ENCODE results near the gene LRRC8C. TPM values are rescaled to one million over a fixed set of nuclear protein-coding genes. Genes with fewer than 3 reads are reported as not detected.

Gene LRRC8C
- total RNA-seq, 1 donor from 2014 or later: 2.3 TPM

- Histone ChIP-seq H3K9me3 (ENCODE audit: insufficient read depth, low read depth, low read length) (no peaks in the 10 kb centered on the region), H3K36me3 (ENCODE audit: insufficient read depth, low read length) (no peaks in the 10 kb centered on the region), H3K9ac (ENCODE audit: low read length) (no peak overlapping the region), H3K27ac (ENCODE audit: low read depth, low read length) (no peak overlapping the region), H2AFZ (ENCODE audit: low read depth, low read length) (no peak overlapping the region), H3K4me1 (ENCODE audit: insufficient read depth, low read length) (no peaks in the 10 kb centered on the region), H3K4me2 (ENCODE audit: low read length) (no peak overlapping the region), H3K4me3 (ENCODE audit: insufficient read depth, low read depth, low read length) (no peak overlapping the region), H3K79me2 (ENCODE audit: insufficient read depth, low read length) (no peaks in the 10 kb centered on the region), H3K27me3 (ENCODE audit: insufficient read depth, low read length) (no peaks in the 10 kb centered on the region), H4K20me1 (ENCODE audit: insufficient read depth, low read length) (no peaks in the 10 kb centered on the region)
- H3K27ac Mint-ChIP-seq (ENCODE audit: unreplicated experiment): no peak overlapping the region
- DNase-seq (ENCODE audit: low read depth): no peak
- H3K27me3 Mint-ChIP-seq (ENCODE audit: low read depth, unreplicated experiment): no peaks in the 10 kb centered on the region
- no peak overlapping the region for H3K4me3 Mint-ChIP-seq (ENCODE audit: unreplicated experiment)
- H3K4me1 Mint-ChIP-seq (ENCODE audit: low read depth, unreplicated experiment): peaks cover 15% of the 10 kb centered on the region
- no peak for FAIRE-seq
- H3K9me3 Mint-ChIP-seq (ENCODE audit: unreplicated experiment): no peaks in the 10 kb centered on the region
- peaks cover 3% of the 10 kb centered on the region for H3K36me3 Mint-ChIP-seq (ENCODE audit: low read depth, unreplicated experiment)
- TF ChIP-seq EZH2 (IDR thresholded peaks at IDR 0.05; ENCODE audit: insufficient read depth, low read length) (no peak), CTCF (IDR thresholded peaks at IDR 0.05; ENCODE audit: insufficient read depth, low read depth, low read length) (no peak)
Observed at GRCh38 chr1:89689234-89689633, 56.3 kb downstream of the LRRC8C start.

- FAIRE-seq: no peak
- no peak overlapping the region for H3K9ac ChIP-seq (ENCODE audit: low read length)
- H3K27ac ChIP-seq (ENCODE audit: low read depth, low read length): no peak overlapping the region
- Mint-ChIP-seq H3K36me3 (ENCODE audit: low read depth, unreplicated experiment) (peaks cover 3% of the 10 kb centered on the region), H3K27me3 (ENCODE audit: low read depth, unreplicated experiment) (no peaks in the 10 kb centered on the region), H3K4me3 (ENCODE audit: unreplicated experiment) (no peak overlapping the region), H3K4me1 (ENCODE audit: low read depth, unreplicated experiment) (peaks cover 11% of the 10 kb centered on the region), H3K9me3 (ENCODE audit: unreplicated experiment) (no peaks in the 10 kb centered on the region), H3K27ac (ENCODE audit: unreplicated experiment) (no peak overlapping the region)
- no peaks in the 10 kb centered on the region for H3K4me1 ChIP-seq (ENCODE audit: insufficient read depth, low read length)
- H2AFZ ChIP-seq (ENCODE audit: low read depth, low read length): no peak overlapping the region
- DNase-seq (ENCODE audit: low read depth): no peak
- no peaks in the 10 kb centered on the region for H3K9me3 ChIP-seq (ENCODE audit: insufficient read depth, low read depth, low read length)
- H3K4me2 ChIP-seq (ENCODE audit: low read length): no peak overlapping the region
- H3K79me2 ChIP-seq (ENCODE audit: insufficient read depth, low read length): no peaks in the 10 kb centered on the region
- H3K27me3 ChIP-seq (ENCODE audit: insufficient read depth, low read length): no peaks in the 10 kb centered on the region
- no peak overlapping the region for H3K4me3 ChIP-seq (ENCODE audit: insufficient read depth, low read depth, low read length)
- H4K20me1 ChIP-seq (ENCODE audit: insufficient read depth, low read length): no peaks in the 10 kb centered on the region
- H3K36me3 ChIP-seq (ENCODE audit: insufficient read depth, low read length): no peaks in the 10 kb centered on the region
- TF ChIP-seq CTCF (IDR thresholded peaks at IDR 0.05; ENCODE audit: insufficient read depth, low read depth, low read length) (no peak), EZH2 (IDR thresholded peaks at IDR 0.05; ENCODE audit: insufficient read depth, low read length) (no peak)
Observed at GRCh38 chr1:89690595-89690994, 57.7 kb downstream of the LRRC8C start.

GRCh38 chr1:89692601-89693521, 59.9 kb downstream of the LRRC8C start:
- Histone ChIP-seq H2AFZ (ENCODE audit: low read depth, low read length) (no peak overlapping the region), H3K36me3 (ENCODE audit: insufficient read depth, low read length) (no peaks in the 10 kb centered on the region), H3K4me3 (ENCODE audit: insufficient read depth, low read depth, low read length) (no peak overlapping the region), H3K4me2 (ENCODE audit: low read length) (no peak overlapping the region), H3K79me2 (ENCODE audit: insufficient read depth, low read length) (no peaks in the 10 kb centered on the region), H3K4me1 (ENCODE audit: insufficient read depth, low read length) (no peaks in the 10 kb centered on the region), H4K20me1 (ENCODE audit: insufficient read depth, low read length) (no peaks in the 10 kb centered on the region), H3K9me3 (ENCODE audit: insufficient read depth, low read depth, low read length) (no peaks in the 10 kb centered on the region), H3K9ac (ENCODE audit: low read length) (no peak overlapping the region), H3K27me3 (ENCODE audit: insufficient read depth, low read length) (no peaks in the 10 kb centered on the region), H3K27ac (ENCODE audit: low read depth, low read length) (no peak overlapping the region)
- no peaks in the 10 kb centered on the region for H3K27me3 Mint-ChIP-seq (ENCODE audit: low read depth, unreplicated experiment)
- no peak for DNase-seq (ENCODE audit: low read depth)
- H3K36me3 Mint-ChIP-seq (ENCODE audit: low read depth, unreplicated experiment): no peaks in the 10 kb centered on the region
- peaks cover 7% of the 10 kb centered on the region for H3K4me1 Mint-ChIP-seq (ENCODE audit: low read depth, unreplicated experiment)
- TF ChIP-seq EZH2 (IDR thresholded peaks at IDR 0.05; ENCODE audit: insufficient read depth, low read length): no peak
- no peak for TF ChIP-seq CTCF (IDR thresholded peaks at IDR 0.05; ENCODE audit: insufficient read depth, low read depth, low read length)
- no peaks in the 10 kb centered on the region for H3K9me3 Mint-ChIP-seq (ENCODE audit: unreplicated experiment)
- H3K4me3 Mint-ChIP-seq (ENCODE audit: unreplicated experiment): no peak overlapping the region
- H3K27ac Mint-ChIP-seq (ENCODE audit: unreplicated experiment): no peak overlapping the region
- FAIRE-seq: no peak

Measured in astrocyte (in vitro differentiated cells and primary cell).